GM19193 (cell line): Measurements from ENCODE around the gene NFASC.

Experiments
- POLR2A ChIP-seq: IDR thresholded peaks from 4 replicates; pipeline ENCODE4 v1.6.1; 2011; ENCODE audit not compliant: insufficient read depth, insufficient read length; ENCODE audit errors: extremely low read depth

The NFASC gene

GRCh38 chr1:205028924-205029323 is 158.3 kb downstream of the NFASC start:
- TF ChIP-seq POLR2A: no peak

GRCh38 chr1:205030241-205030640 is 159.6 kb downstream of the NFASC start:
- TF ChIP-seq POLR2A: no peak

- no peak for TF ChIP-seq POLR2A
These were observed 160.2 kb downstream of the NFASC start for GRCh38 chr1:205030896-205031295.

- no peak for TF ChIP-seq POLR2A
These were observed 161.8 kb downstream of the NFASC start for GRCh38 chr1:205032508-205032907.

- no peak for TF ChIP-seq POLR2A
These were observed 166.9 kb downstream of the NFASC start for GRCh38 chr1:205037539-205037938.

- no peak for TF ChIP-seq POLR2A
These were observed 167.6 kb downstream of the NFASC start for GRCh38 chr1:205038132-205038786.

GRCh38 chr1:205041001-205041715 is 170.5 kb downstream of the NFASC start:
- TF ChIP-seq POLR2A: no peak

GRCh38 chr1:205041998-205042910 is 171.6 kb downstream of the NFASC start:
- TF ChIP-seq POLR2A: no peak

- no peak for TF ChIP-seq POLR2A
These were observed 172.5 kb downstream of the NFASC start, which contains the start of gene CNTN2 for GRCh38 chr1:205042911-205043806. TSS of gene CNTN2 (plus strand) at chr1:205043212. CDS start at chr1:205053186, 9,974 bp downstream.

- TF ChIP-seq POLR2A: no peak
These were observed 173.2 kb downstream of the NFASC start for GRCh38 chr1:205043866-205044265.

- no peak for TF ChIP-seq POLR2A
These were observed 174.1 kb downstream of the NFASC start for GRCh38 chr1:205044741-205045140.

GRCh38 chr1:205045146-205045545 is 174.5 kb downstream of the NFASC start:
- TF ChIP-seq POLR2A: no peak

- no peak for TF ChIP-seq POLR2A
These were observed 176.2 kb downstream of the NFASC start for GRCh38 chr1:205046870-205047269.

GRCh38 chr1:205047764-205048231 is 177.1 kb downstream of the NFASC start:
- TF ChIP-seq POLR2A: no peak
